HUES48 (cell line): ENCODE results near the gene ZNF544.
A peak's percentile ranks its signal among the peaks of the same experiment; 100 is the strongest.

Experiments
- H3K27ac ChIP-seq: one replicate; pipeline ENCODE4 v1.7.0; 2013; ENCODE audit warnings: low read depth, low read length, inconsistent platforms
- H3K27me3 ChIP-seq: 2 replicates; pipeline ENCODE4 v1.6.1; 2013; ENCODE audit warnings: mild to moderate bottlenecking, low read length; ENCODE audit not compliant: control insufficient read depth, insufficient read depth
- H3K36me3 ChIP-seq: 2 replicates; pipeline ENCODE4 v1.6.1; 2013; ENCODE audit warnings: low read length; ENCODE audit not compliant: control insufficient read depth, insufficient read depth
- H3K4me1 ChIP-seq: 2 replicates; pipeline ENCODE4 v1.6.1; 2013; ENCODE audit warnings: mild to moderate bottlenecking, low read length; ENCODE audit not compliant: control insufficient read depth, insufficient read depth
- H3K4me3 ChIP-seq: 2 replicates; pipeline ENCODE4 v1.5.1; 2013; ENCODE audit warnings: mild to moderate bottlenecking, low read depth, low read length
- H3K9ac ChIP-seq: 2 replicates; pipeline ENCODE4 v1.6.1; 2013; ENCODE audit warnings: mild to moderate bottlenecking, low read depth, low read length, moderate library complexity
- H3K9me3 ChIP-seq: 2 replicates; pipeline ENCODE4 v1.6.1; 2013; ENCODE audit warnings: low read length; ENCODE audit not compliant: control insufficient read depth, insufficient read depth

Gene ZNF544

GRCh38 chr19:58212336-58213074 is 16.2 kb upstream of the ZNF544 start:
- H3K36me3 ChIP-seq: peaks cover 63% of the 10 kb centered on the region
- no peak overlapping the region for H3K9ac ChIP-seq
- no peaks in the 10 kb centered on the region for H3K27me3 ChIP-seq

GRCh38 chr19:58213075-58213369 is 15.7 kb upstream of the ZNF544 start:
- Histone ChIP-seq H3K27me3 (no peaks in the 10 kb centered on the region), H3K4me3 (no peak overlapping the region), H3K9ac (no peak overlapping the region), H3K36me3 (peaks cover 57% of the 10 kb centered on the region), H3K27ac (no peak overlapping the region), H3K4me1 (no peaks in the 10 kb centered on the region), H3K9me3 (peaks cover 25% of the 10 kb centered on the region)

More at GRCh38 chr19:58212336-58213074, 16.2 kb upstream of the ZNF544 start:
- Histone ChIP-seq H3K27ac (no peak overlapping the region), H3K4me3 (no peak overlapping the region), H3K9me3 (peaks cover 26% of the 10 kb centered on the region), H3K4me1 (no peaks in the 10 kb centered on the region)

DNA sequence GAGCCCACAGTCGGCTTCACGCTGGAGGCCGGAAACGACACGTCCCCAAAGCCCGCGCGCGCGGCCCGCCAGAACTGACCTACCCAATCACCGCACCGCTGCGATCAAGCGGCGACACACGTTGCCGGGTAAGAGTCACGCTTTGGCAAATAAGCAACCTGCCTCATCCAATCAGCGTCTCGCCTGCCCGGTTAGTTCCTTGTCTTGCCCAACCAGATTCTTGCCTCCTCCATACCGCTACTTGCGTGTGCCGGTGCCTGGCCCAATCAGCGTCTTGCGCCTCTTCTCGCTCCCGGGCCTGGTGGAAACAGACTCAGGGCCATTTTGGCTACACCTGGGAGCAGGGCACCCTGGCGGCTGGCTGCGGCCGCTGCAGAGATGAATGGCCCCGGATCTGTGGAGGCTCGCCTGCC is 11.6 kb upstream of the ZNF544 start:
- Histone ChIP-seq H3K9me3 (peaks cover 16% of the 10 kb centered on the region), H3K27me3 (no peaks in the 10 kb centered on the region), H3K9ac (no peak overlapping the region), H3K4me1 (no peaks in the 10 kb centered on the region), H3K27ac (no peak overlapping the region), H3K36me3 (peaks cover 19% of the 10 kb centered on the region), H3K4me3 (no peak overlapping the region)

DNA sequence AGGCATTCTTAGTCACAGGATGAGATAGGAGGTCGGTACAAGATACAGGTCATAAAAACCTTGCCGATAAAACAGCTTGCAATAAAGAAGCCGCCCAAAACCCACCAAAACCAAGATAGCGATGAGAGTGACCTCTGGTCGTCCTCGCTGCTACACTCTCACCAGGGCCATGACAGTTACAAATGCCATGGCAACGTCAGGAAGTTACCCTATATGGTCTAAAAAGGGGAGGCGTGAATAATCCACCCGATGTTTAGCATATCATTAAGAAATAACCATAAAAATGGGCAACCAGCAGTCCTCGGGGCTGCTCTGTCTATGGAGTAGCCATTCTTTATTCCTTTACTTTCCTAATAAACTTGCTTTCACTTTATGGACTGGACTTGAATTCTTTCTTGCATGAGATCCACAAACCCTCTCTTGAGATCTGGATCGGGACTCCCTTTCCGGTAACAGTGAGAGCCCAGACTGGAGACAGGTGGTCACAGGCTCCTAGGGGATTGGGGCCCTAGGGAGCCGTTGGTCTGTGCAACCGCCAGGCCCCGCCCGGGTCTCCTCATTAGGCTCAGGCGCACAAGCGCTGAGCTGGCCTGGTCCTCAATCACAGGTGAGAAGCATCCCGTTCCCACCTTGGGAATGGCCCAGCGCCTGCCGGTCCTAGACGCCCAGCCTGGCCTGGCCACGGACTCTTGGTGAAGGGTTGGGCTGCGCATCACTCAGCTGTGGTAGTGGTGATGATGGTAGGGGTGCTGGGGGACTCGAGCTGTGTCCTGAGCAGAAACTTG is 10.9 kb upstream of the ZNF544 start:
- Histone ChIP-seq H3K36me3 (peaks cover 12% of the 10 kb centered on the region), H3K27me3 (no peaks in the 10 kb centered on the region), H3K9ac (no peak overlapping the region), H3K4me1 (no peaks in the 10 kb centered on the region), H3K9me3 (peaks cover 9% of the 10 kb centered on the region), H3K4me3 (no peak overlapping the region), H3K27ac (no peak overlapping the region)

GRCh38 chr19:58218899-58219298 is 9.8 kb upstream of the ZNF544 start:
- Histone ChIP-seq H3K36me3 (peaks cover under 1% of the 10 kb centered on the region; the same call in 1 of the 2 replicates), H3K4me3 (no peak overlapping the region), H3K27ac (no peak overlapping the region), H3K9me3 (no peaks in the 10 kb centered on the region; the same call in 1 of the 2 replicates), H3K27me3 (no peaks in the 10 kb centered on the region), H3K4me1 (no peaks in the 10 kb centered on the region), H3K9ac (no peak overlapping the region)

DNA sequence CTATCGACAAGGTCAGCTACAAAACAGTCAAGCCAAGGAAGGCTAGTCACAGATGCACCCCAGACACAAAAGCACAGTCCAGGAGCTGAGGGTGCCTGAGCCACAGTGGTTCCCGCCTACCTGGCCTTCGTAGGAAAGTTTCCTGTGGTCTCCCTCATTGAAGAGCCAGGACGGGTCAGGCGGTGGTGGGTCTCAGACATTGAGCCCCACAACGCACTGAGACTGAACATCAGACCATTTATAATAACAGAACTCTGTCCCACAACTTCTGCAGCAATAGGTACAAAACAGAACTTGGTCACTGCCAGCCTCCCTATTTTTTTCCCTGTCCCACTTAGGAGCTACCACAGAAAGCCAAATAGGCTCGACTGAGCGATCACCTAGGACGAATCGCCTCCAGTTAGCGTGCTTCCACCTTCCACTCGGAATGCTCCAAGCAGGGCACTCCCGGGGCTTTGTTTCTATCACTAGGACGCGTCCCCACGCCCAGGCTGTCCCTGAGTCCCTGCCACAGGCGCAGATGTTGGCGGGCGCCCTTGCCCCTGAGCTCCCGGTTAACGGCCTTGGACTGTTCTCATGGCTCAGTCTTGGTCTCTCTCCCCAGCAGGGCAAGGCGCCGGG is 640 bp upstream of the ZNF544 start:
- Histone ChIP-seq H3K4me1 (peaks cover 11% of the 10 kb centered on the region), H3K36me3 (peaks cover 34% of the 10 kb centered on the region), H3K9ac (peak overlapping the region; percentile 98), H3K4me3 (peak overlapping the region; percentile 94), H3K27ac (peak overlapping the region; percentile 94), H3K27me3 (no peaks in the 10 kb centered on the region), H3K9me3 (no peaks in the 10 kb centered on the region)

DNA sequence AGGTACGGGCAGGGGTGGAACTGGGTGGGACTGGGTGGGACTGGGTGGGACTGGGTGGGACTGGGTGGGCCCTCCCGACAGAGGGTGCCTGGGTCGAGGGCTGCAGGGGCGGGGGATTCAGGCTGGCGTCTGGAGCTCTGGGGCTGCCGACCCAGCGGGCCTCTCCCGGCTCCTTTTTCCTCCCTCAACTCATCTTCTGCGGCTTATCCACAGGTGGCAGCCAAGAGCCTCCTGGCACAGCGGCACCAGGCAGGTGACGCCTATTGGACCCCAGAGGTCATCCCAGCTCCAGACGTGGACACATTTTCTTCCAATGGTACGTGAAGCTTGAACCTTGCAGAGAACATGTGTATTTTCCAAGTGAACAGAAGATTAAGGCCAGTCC is 533 bp downstream of the ZNF544 start:
- no peaks in the 10 kb centered on the region for H3K27me3 ChIP-seq
- H3K9me3 ChIP-seq: no peaks in the 10 kb centered on the region
- peak overlapping the region; percentile 98 for H3K9ac ChIP-seq
- H3K27ac ChIP-seq: peak overlapping the region; percentile 94
- H3K4me3 ChIP-seq: peak overlapping the region; percentile 94
- H3K4me1 ChIP-seq: peaks cover 11% of the 10 kb centered on the region
- H3K36me3 ChIP-seq: peaks cover 46% of the 10 kb centered on the region

DNA sequence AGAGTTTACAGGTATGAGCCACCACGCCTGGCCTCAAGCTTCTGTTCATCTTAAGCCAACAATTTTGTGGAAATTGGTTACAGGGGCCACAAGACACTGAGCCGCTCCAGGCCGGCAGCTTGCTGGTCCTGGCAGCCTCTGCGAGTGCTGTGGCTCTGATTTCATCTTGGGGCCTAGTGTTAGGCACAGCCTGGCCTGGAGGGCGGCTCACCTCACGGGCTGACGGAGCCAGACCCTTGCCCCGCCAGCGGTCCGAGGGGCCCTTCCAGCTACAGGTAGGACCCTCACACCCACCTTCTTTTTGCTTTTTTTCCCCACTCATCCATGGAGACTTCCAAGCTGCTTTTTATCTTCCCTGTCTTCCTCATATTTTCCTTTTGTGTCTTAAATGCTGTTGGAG is 8.6 kb downstream of the ZNF544 start:
- Histone ChIP-seq H3K36me3 (peaks cover 86% of the 10 kb centered on the region), H3K4me1 (no peaks in the 10 kb centered on the region), H3K9ac (no peak overlapping the region), H3K9me3 (no peaks in the 10 kb centered on the region; the same call in 1 of the 2 replicates), H3K27me3 (no peaks in the 10 kb centered on the region), H3K27ac (no peak overlapping the region), H3K4me3 (no peak overlapping the region)

DNA sequence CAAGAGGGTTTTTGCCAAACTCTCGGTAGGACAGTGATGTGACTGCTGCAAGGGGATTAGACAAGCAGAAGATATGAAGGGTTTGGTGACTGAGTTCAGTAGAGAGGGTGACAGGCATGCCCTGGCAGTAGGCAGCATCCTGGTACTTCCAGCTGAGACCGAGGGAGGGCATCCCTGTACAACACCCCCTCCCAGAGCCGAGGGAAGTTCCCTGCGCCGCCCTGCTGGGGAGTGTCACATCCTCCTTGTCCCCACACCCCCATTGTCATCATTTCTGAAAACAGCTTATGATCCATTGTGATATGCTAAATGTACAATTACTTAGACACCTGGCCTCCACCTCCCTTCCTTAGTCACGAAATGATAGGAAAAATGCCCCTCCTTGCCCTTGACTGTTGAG is 14.6 kb downstream of the ZNF544 start:
- Histone ChIP-seq H3K4me3 (no peak overlapping the region), H3K27me3 (no peaks in the 10 kb centered on the region), H3K36me3 (peaks cover 89% of the 10 kb centered on the region), H3K27ac (no peak overlapping the region), H3K9ac (no peak overlapping the region), H3K4me1 (no peaks in the 10 kb centered on the region), H3K9me3 (peaks cover 39% of the 10 kb centered on the region)

DNA sequence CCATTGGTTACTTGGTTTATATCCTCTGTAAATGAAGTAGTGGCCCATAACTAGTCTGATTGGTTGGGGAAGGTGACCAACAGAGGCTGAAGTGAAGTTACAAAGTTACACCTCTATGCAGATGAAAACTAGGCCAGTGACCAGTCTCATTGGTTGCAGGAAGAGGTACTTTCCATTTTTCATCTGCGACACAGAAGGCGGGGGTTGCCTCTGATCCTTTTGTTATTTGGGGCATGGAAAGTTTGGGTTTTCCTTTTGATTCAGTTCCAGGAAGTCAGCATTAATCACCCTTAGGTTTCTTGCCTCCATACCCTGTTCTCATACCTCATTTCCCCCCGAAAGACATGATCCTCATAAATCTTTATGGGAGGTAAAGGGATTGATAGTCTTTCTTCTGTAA is 20.2 kb downstream of the ZNF544 start:
- peak overlapping the region; percentile 22; the same call in 1 of the 2 replicates for H3K4me3 ChIP-seq
- no peak overlapping the region for H3K9ac ChIP-seq
- H3K27ac ChIP-seq: no peak overlapping the region
- peaks cover 87% of the 10 kb centered on the region for H3K9me3 ChIP-seq
- H3K36me3 ChIP-seq: peaks cover 98% of the 10 kb centered on the region
- no peaks in the 10 kb centered on the region for H3K27me3 ChIP-seq
- H3K4me1 ChIP-seq: no peaks in the 10 kb centered on the region
